HG02938 (cell line): ENCODE results near the gene TNFSF12.

Source experiments
- ATAC-seq: cut with Tn5 transposase; IDR thresholded peaks from one replicate; pipeline ENCODE4 v1.9.1; 2021; ENCODE audit warnings: mild to moderate bottlenecking, moderate library complexity; ENCODE audit not compliant: unreplicated experiment

The TNFSF12 gene

GRCh38 chr17:7563115-7563869, 14.4 kb downstream of the TNFSF12 start:
- no peak for ATAC-seq

GRCh38 chr17:7569571-7569970, 20.7 kb downstream of the TNFSF12 start:
- no peak for ATAC-seq

- no peak for ATAC-seq
These were observed 21.5 kb downstream of the TNFSF12 start for GRCh38 chr17:7570351-7570750.

DNA sequence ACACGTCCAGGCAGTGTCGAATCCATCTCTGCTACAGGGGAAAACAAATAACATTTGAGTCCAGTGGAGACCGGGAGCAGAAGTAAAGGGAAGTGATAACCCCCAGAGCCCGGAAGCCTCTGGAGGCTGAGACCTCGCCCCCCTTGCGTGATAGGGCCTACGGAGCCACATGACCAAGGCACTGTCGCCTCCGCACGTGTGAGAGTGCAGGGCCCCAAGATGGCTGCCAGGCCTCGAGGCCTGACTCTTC, 23.4 kb downstream of the TNFSF12 start:
- no peak for ATAC-seq

DNA sequence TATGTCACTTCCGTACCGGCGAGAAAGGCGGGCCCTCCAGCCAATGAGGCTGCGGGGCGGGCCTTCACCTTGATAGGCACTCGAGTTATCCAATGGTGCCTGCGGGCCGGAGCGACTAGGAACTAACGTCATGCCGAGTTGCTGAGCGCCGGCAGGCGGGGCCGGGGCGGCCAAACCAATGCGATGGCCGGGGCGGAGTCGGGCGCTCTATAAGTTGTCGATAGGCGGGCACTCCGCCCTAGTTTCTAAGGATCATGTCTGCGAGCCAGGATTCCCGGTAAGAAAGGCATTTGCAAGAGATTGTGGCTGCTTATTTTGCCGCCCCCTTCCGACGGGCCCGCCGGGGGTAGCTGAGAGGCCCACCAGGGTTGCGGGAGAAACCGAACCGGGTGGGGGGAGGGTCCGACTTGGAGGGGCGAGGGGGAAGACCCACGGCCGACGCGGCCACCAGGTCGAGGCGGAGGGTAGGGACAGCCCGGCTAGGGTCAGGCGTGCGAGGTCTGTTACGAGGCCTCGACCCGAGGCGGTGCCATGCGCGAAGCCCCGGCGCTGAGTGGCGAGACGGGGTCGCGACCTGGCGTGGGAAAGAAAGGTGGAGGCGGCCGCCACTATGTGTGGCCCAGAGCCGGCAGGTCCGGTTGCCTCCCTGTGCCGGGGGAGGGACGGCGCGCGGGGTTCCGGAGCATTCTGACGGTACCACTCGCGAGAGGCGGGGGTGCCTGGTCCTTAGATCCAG, 23.9 kb downstream of the TNFSF12 start:
- ATAC-seq, result peak; percentile 87

GRCh38 chr17:7573324-7574080, 24.6 kb downstream of the TNFSF12 start:
- no peak for ATAC-seq

DNA sequence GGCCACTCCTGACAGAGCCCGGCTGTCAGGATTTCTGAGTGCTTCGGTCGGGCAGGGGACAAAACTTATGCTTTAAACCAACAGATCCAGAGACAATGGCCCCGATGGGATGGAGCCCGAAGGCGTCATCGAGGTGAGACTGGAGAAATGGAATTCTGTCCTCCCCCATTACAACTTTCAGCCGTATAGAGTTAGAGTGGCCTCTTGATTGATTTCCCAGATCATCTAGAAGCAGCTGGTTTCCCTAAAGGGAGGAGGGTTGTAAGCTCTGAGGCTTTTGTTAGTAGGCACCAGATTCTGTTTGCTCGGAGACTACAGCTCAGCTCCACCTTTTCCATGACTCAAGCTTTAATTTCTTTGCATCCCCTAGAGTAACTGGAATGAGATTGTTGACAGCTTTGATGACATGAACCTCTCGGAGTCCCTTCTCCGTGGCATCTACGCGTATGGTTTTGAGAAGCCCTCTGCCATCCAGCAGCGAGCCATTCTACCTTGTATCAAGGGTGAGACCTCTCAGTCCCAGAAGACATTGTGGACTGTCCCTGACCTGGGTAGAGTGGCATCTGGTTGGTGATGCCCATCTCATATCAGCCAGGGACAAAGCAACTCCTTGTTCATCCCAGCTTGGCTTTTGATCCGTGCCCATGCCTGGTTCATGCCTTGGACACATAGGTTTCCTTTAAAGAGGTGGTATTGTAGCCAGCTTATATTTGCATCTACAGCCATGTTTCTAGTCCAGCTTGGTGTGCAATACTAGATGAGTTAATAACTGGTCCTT, 25.5 kb downstream of the TNFSF12 start:
- no peak for ATAC-seq

- ATAC-seq, result no peak
These were observed 26.6 kb downstream of the TNFSF12 start for GRCh38 chr17:7575481-7575883.

- no peak for ATAC-seq
These were observed 27.1 kb downstream of the TNFSF12 start for GRCh38 chr17:7575959-7576358.

- no peak for ATAC-seq
These were observed 27.6 kb downstream of the TNFSF12 start for GRCh38 chr17:7576432-7576937.

GRCh38 chr17:7577327-7578199, 28.7 kb downstream of the TNFSF12 start:
- no peak for ATAC-seq

- ATAC-seq, result peak; percentile 41
These were observed 30.4 kb downstream of the TNFSF12 start, which contains the start of gene CD68 for GRCh38 chr17:7579001-7579833. CD68 (plus strand) TSS chr17:7579638; CDS start chr17:7579678, 40 bp downstream.

- no peak for ATAC-seq
These were observed 31.2 kb downstream of the TNFSF12 start for GRCh38 chr17:7579834-7580603.

DNA sequence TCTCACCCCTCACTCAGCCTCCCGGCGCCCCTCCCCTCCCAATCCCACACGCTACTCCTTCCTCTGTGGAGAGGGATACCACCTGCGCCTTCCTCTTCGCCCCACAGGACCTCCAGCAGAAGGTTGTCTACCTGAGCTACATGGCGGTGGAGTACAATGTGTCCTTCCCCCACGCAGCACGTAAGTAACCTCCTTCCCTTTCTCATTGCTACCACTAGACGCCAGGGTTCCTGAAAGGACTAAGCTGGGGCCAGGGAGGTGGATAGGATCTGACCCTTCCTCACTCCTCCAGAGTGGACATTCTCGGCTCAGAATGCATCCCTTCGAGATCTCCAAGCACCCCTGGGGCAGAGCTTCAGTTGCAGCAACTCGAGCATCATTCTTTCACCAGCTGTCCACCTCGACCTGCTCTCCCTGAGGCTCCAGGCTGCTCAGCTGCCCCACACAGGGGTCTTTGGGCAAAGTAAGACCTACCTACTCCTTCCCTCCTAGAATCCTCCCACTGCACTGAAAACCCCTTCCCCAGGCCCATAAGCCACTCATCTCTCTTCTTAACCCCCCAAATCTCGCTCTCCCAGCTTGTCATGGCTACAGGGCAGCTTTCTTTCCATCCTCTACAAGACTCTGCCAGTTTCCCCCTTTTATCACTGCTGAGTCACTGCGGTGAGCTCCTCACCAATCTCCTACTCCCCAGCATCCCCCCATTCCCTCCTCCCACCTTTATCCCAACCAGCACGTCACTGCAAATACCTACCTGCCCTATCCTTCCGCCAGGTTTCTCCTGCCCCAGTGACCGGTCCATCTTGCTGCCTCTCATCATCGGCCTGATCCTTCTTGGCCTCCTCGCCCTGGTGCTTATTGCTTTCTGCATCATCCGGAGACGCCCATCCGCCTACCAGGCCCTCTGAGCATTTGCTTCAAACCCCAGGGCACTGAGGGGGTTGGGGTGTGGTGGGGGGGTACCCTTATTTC, 32.0 kb downstream of the TNFSF12 start:
- ATAC-seq, result no peak

- no peak for ATAC-seq
These were observed 33.8 kb downstream of the TNFSF12 start for GRCh38 chr17:7582396-7583252.
